Psoas muscle (tissue), 8 donors: ENCODE measurements around the gene STT3B. TPM values are rescaled to one million over a fixed set of nuclear protein-coding genes. Genes with fewer than 3 reads are reported as not detected.

Experiments used
- ATAC-seq, 4 donors: fragments of 200-7000 bp; cut with Tn5 transposase; one replicate each; pipeline ENCODE4 v1.9.1; 2020; ENCODE audit warnings: moderate library complexity in 3 of 4, mild to moderate bottlenecking in 2 of 4
- DNase-seq, 2 donors: peaks; one replicate each; pipeline ENCODE4 v3.0.0-alpha.2; 2020
- H3K27ac ChIP-seq: fragments of 200-600 bp; one replicate; pipeline ENCODE4 v1.8.0; 2022
- H3K27me3 ChIP-seq, 3 donors: fragments of 200-600 bp in 1 of 3; one replicate each; pipeline versions ENCODE4 v1.6.1 to v1.8.0; 2013 to 2022; ENCODE audit warnings: low read length in 2 of 3, mild to moderate bottlenecking in 2 of 3, moderate library complexity in 1 of 3; ENCODE audit not compliant: insufficient read depth in 3 of 3
- H3K36me3 ChIP-seq, 2 donors: fragments of 200-600 bp in 1 of 2; one replicate each; pipeline versions ENCODE4 v1.6.1 to v1.8.0; 2013 to 2022; ENCODE audit warnings: low read depth in 1 of 2, mild to moderate bottlenecking in 1 of 2, moderate library complexity in 1 of 2; ENCODE audit not compliant: insufficient read depth in 1 of 2
- H3K4me1 ChIP-seq: fragments of 200-600 bp; one replicate; pipeline ENCODE4 v1.8.0; 2022
- H3K4me3 ChIP-seq: fragments of 200-600 bp; one replicate; pipeline ENCODE4 v1.8.0; 2022; ENCODE audit warnings: mild to moderate bottlenecking
- H3K9me3 ChIP-seq: fragments of 200-600 bp; one replicate; pipeline ENCODE4 v1.8.0; 2022
- WGBS, 3 donors: extraction: QIAGEN DNeasy Blood & Tissue Kit; methylation state at CpG; one replicate each; pipeline versions ENCODE4 v1.1.6 to v1.1.7; 2013; 5-methylcytosine and 5-hydroxymethylcytosine counted together
- intact Hi-C, 2 donors: fragments of 100-400 bp; cut with DNase I; formaldehyde crosslinking; loops; one replicate each; pipeline versions ENCODE4 v1.11.0 to v1.14.2; 2022
- polyA plus RNA-seq, 3 donors: library from polyadenylated mRNA; stranded (reverse); fragments of 200-250 nt; gene quantifications; one replicate each; pipeline ENCODE4 v1.2.3, GENCODE V29; 2013
- total RNA-seq, 4 donors: library from RNA; stranded (reverse); fragmentation: NEBNext Ultra II Directional in 2 of 4; extraction: Animal tissue kit (Norgen Biotek cat#: 25700) in 2 of 4; gene quantifications; one replicate each; pipeline versions ENCODE4 v1.2.1 to v1.2.4, GENCODE V29; 2021 to 2023
- TF ChIP-seq, protein P1 (sequence below): fragments of 200-600 bp; IDR thresholded peaks from one replicate; pipeline ENCODE4 v1.8.0; 2022; ENCODE audit warnings: antibody characterized with exemption
- donor health status: healthy with polysubstance abuse.
- donor health status: DM: no; HTN: no; CAD: no; lungs with moderate emphysema.
- donor health status: Bipolar disorder and iron deficiency.
- donor health status: healthy.
- donor health status: DM: yes; HTN: yes; CAD: no.
- donor health status: DM: no; HTN: no; CAD: no.
- donor health status: DM: no; HTN: no; CAD: no.
- donor health status: DM: yes; HTN: yes; CAD: no.

STT3B gene
- total and polyA plus RNA-seq, 7 donors: 33.8 to 95.5 (median 56.9) TPM

DNA sequence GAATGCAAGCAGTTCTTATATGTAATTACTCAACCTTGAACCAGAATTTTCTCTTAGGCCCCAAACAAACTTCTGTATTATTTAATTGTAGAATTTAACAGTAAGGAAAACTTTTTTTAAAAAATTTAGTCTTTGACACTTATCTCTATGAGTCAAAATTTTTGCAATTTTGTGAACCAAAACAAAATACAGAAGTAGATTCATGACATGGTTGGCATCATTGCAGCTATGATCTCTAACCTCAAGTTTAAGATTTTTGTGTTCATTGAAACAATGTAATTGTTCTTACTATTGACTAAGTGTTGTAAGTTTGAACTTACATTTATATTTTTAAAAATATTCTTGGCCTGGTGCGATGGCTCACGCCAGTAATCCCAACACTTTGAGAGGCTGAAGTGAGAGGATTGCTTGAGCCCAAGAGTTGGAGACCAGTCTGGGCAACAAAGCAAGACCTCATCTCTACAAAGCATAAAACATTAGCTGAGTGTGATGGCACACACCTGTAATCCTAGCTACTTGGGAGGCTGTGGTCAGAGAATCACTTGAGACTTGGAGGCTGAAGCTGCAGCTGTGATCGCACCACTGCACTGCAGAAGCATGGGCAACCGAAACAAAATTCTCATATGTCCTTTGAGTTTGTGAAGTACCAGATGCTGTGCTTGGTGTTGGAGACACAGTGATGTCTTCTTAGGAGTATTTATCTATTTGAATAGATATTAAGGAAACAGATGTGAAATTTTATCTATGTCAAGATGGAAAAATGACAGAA is 39.7 kb downstream of the STT3B start:
- TF ChIP-seq, protein P1, sequence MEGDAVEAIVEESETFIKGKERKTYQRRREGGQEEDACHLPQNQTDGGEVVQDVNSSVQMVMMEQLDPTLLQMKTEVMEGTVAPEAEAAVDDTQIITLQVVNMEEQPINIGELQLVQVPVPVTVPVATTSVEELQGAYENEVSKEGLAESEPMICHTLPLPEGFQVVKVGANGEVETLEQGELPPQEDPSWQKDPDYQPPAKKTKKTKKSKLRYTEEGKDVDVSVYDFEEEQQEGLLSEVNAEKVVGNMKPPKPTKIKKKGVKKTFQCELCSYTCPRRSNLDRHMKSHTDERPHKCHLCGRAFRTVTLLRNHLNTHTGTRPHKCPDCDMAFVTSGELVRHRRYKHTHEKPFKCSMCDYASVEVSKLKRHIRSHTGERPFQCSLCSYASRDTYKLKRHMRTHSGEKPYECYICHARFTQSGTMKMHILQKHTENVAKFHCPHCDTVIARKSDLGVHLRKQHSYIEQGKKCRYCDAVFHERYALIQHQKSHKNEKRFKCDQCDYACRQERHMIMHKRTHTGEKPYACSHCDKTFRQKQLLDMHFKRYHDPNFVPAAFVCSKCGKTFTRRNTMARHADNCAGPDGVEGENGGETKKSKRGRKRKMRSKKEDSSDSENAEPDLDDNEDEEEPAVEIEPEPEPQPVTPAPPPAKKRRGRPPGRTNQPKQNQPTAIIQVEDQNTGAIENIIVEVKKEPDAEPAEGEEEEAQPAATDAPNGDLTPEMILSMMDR: no peak
- Histone ChIP-seq H3K9me3 (no peaks in the 10 kb centered on the region), H3K36me3 (no peaks in the 10 kb centered on the region), H3K4me1 (peaks cover 53% of the 10 kb centered on the region), H3K27me3 (no peaks in the 10 kb centered on the region), H3K4me3 (no peak overlapping the region), H3K27ac (no peak overlapping the region)
- WGBS, 3 donors: 95 to 100% (median 97%) methylated on average over 4 of the region's 4 CpGs
- DNase-seq: no peak
- intact Hi-C loops: no loop called here
- ATAC-seq: no peak

DNA sequence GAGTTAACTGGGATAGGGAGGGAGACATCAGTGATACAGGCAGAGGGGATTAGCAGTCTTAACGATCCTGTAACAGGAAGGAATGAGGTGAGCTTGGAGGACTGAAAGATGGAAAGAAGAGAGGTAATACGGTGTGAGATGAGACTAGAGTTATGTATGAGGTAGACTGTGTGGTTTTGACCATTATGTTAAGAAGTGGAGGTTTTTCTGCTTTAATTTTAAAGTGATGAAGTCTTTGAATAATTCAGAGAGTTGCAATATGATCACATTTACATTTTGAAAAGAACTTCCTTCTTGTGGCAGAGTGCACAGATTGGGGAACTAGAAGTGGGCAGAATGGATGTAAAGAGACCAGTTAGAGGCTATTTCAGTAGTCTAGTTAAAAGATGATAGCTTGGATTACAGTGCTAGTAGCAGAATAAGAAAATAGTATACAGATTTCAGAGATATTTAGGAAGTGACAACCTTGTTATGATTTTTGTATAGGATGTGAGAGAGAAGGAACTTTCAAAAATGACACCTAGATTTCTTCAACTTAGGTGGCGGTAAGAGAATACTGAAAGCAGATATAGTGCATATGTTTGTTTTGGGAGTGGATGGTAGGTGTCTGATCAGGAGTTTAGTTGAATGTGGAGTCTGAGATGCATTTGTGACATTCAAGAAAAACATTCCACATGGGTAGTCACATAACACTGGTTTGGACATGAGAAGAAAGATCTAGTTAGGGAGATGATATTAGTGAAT is 40.5 kb downstream of the STT3B start:
- intact Hi-C loops: no loop called here
- Histone ChIP-seq H3K9me3 (no peaks in the 10 kb centered on the region), H3K27me3 (no peaks in the 10 kb centered on the region), H3K4me1 (peaks cover 50% of the 10 kb centered on the region), H3K27ac (no peak overlapping the region), H3K4me3 (no peak overlapping the region), H3K36me3 (peaks cover 0 to 4% of the 10 kb centered on the region in 2 donors)
- ATAC-seq: no peak
- 63 to 77% (median 65%) methylated on average over 3 of the region's 3 CpGs for WGBS, 3 donors
- DNase-seq: no peak
- TF ChIP-seq, protein P1: no peak

DNA sequence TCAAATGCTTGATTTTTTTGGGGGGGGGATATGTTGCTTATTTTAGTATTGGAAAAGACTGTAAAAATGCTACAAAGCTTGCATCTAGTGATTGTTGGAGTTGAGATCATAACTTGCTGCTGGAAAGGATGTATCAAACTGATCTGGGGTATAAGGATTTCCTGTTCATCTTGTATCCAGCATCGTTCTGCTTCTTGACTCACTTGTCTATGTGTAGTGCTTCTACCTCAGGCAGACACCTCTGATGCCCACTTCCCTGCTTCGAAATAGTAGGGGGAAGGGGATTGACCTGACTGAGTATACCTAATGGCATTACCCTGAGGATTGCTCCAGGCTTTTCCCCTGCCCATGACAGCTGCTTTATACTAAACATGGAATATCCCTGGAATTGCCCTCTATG is 42.7 kb downstream of the STT3B start:
- Histone ChIP-seq H3K36me3 (peaks cover 0 to 4% of the 10 kb centered on the region in 2 donors), H3K27me3 (no peaks in the 10 kb centered on the region), H3K4me3 (no peak overlapping the region), H3K9me3 (no peaks in the 10 kb centered on the region), H3K4me1 (peaks cover 60% of the 10 kb centered on the region), H3K27ac (no peak overlapping the region)
- DNase-seq: no peak
- WGBS, 3 donors: 68 to 82% (median 74%) methylated on average over 2 of the region's 2 CpGs
- TF ChIP-seq, protein P1: no peak
- ATAC-seq: no peak
- intact Hi-C loops: loop anchor here in 1 of 2 donors (5.0 kb wide), 1 partner anchor 43 kb away; the partner anchor contains the start of gene STT3B

DNA sequence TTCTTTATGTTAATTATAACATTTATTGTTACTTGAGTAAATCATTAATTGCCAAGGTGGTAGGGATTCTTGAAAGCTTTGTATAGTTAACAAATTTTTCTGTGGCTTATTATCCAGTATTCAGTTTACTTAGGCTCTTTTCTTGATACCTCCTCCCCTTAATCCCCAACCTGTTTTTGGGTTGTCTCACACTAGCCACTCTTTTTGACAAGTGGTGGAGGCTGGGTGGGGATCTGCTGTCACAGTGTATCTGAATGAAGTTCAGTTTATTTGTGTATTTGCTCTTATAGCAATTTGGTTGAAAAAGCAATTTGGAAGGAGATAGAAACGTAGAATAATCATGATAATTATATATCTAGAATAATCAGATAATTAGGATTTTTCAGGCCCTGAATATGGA is 43.8 kb downstream of the STT3B start:
- TF ChIP-seq, protein P1: no peak
- intact Hi-C loops: loop anchor here in 1 of 2 donors (5.0 kb wide), 1 partner anchor 44 kb away; the partner anchor contains the start of gene STT3B
- H3K36me3 ChIP-seq: peaks cover 0 to 4% of the 10 kb centered on the region in 2 donors
- H3K9me3 ChIP-seq: no peaks in the 10 kb centered on the region
- H3K4me1 ChIP-seq: peaks cover 61% of the 10 kb centered on the region
- H3K27me3 ChIP-seq: no peaks in the 10 kb centered on the region
- H3K4me3 ChIP-seq: no peak overlapping the region
- H3K27ac ChIP-seq: no peak overlapping the region
- no peak for DNase-seq
- ATAC-seq: no peak
- WGBS, 3 donors: 95 to 98% (median 96%) methylated on average over 1 of the region's 1 CpG
